Measurements from ENCODE around the gene AKAP9. TPM values are rescaled to one million over a fixed set of nuclear protein-coding genes. Genes with fewer than 3 reads are reported as not detected.

AKAP9 gene
- total RNA-seq, 6 donors from 2014 or later, result 61.0 to 224 (median 78.4) TPM

GRCh38 chr7:92149736-92150239, 209.1 kb downstream of the AKAP9 start:
- DNase-seq (no peak), ATAC-seq (ENCODE audit: low FRiP score in 2 of 2) (no peak)
- no peaks in the 10 kb centered on the region for H3K4me1 ChIP-seq
- H3K4me3 ChIP-seq, result no peak overlapping the region
- WGBS, 2 donors, result 96% methylated on average over 5 of the region's 5 CpGs
- no peaks in the 10 kb centered on the region for H3K36me3 ChIP-seq
- no peaks in the 10 kb centered on the region for H3K27me3 ChIP-seq
- no peaks in the 10 kb centered on the region for H3K9me3 ChIP-seq
- H3K27ac ChIP-seq, result no peak overlapping the region
- TF ChIP-seq EP300 (IDR thresholded peaks at IDR 0.05) (no peak), POLR2A (IDR thresholded peaks at IDR 0.05) (no peak), POLR2AphosphoS5 (IDR thresholded peaks at IDR 0.05) (no peak)
- TF ChIP-seq, protein P1, sequence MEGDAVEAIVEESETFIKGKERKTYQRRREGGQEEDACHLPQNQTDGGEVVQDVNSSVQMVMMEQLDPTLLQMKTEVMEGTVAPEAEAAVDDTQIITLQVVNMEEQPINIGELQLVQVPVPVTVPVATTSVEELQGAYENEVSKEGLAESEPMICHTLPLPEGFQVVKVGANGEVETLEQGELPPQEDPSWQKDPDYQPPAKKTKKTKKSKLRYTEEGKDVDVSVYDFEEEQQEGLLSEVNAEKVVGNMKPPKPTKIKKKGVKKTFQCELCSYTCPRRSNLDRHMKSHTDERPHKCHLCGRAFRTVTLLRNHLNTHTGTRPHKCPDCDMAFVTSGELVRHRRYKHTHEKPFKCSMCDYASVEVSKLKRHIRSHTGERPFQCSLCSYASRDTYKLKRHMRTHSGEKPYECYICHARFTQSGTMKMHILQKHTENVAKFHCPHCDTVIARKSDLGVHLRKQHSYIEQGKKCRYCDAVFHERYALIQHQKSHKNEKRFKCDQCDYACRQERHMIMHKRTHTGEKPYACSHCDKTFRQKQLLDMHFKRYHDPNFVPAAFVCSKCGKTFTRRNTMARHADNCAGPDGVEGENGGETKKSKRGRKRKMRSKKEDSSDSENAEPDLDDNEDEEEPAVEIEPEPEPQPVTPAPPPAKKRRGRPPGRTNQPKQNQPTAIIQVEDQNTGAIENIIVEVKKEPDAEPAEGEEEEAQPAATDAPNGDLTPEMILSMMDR (IDR thresholded peaks at IDR 0.05), result no peak

DNA sequence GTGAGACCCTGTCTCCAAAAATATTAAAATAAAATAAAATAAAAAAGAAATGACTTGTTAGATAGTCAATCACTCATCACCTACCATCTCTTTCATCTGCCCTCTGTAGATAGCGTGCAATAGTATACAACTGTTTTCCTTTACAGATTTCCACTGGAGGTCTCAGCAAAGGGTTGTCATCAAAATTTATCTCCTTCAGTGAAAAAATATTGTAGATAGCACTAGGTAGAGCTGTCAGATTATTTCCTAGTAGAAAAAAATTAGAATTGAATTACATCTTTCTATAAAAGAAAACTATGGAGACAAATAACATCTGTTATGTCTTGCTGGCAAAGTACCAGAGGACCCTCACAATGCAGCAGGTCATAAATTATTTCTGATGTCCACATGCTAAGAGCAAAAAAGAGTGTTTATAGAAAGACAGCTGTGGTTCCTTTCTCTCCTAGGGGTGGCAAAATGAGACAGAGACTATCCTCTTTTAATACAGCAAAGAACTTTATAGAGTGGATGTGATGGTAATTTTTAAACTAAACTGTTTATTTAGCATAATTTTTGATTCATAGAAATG, 209.9 kb downstream of the AKAP9 start:
- Histone ChIP-seq H3K27me3 (no peaks in the 10 kb centered on the region), H3K4me1 (no peaks in the 10 kb centered on the region), H3K36me3 (no peaks in the 10 kb centered on the region), H3K27ac (no peak overlapping the region), H3K4me3 (no peak overlapping the region), H3K9me3 (no peaks in the 10 kb centered on the region)
- DNase-seq, result no peak
- TF ChIP-seq POLR2AphosphoS5 (IDR thresholded peaks at IDR 0.05) (no peak), EP300 (IDR thresholded peaks at IDR 0.05) (no peak), POLR2A (IDR thresholded peaks at IDR 0.05) (no peak)
- TF ChIP-seq, protein P1 (IDR thresholded peaks at IDR 0.05), result no peak
- 64 to 67% methylated on average over 1 of the region's 1 CpG for WGBS, 2 donors
- ATAC-seq (ENCODE audit: low FRiP score in 2 of 2), result no peak

GRCh38 chr7:92155108-92155739, 214.6 kb downstream of the AKAP9 start:
- H3K36me3 ChIP-seq, result no peaks in the 10 kb centered on the region
- 100% methylated on average over 1 of the region's 1 CpG for WGBS, 2 donors
- ATAC-seq (ENCODE audit: low FRiP score in 2 of 2) (no peak), DNase-seq (no peak)
- TF ChIP-seq EP300 (IDR thresholded peaks at IDR 0.05) (no peak), POLR2AphosphoS5 (IDR thresholded peaks at IDR 0.05) (no peak), POLR2A (IDR thresholded peaks at IDR 0.05) (no peak)
- TF ChIP-seq, protein P1 (IDR thresholded peaks at IDR 0.05), result no peak
- H3K4me3 ChIP-seq, result no peak overlapping the region
- no peaks in the 10 kb centered on the region for H3K9me3 ChIP-seq
- no peaks in the 10 kb centered on the region for H3K27me3 ChIP-seq
- no peaks in the 10 kb centered on the region for H3K4me1 ChIP-seq
- no peak overlapping the region for H3K27ac ChIP-seq

DNA sequence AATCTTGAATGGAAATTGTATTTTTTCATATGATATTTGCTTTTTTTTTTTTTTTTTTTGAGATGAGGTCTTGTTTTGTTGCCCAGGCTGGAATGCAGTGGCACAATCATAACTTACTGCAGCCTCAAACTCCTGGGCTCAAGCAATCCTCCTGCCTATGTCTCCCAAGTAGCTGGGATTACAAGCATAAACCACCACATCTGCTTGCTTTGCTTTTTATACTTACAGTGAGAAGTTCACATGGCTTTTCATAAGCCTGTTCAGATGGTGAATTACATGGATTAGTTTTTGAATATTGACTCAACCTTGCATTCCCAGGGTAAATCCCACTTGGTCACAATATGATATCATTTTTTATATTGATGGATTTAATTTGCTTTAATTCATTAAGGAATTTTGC, 216.3 kb downstream of the AKAP9 start:
- H3K27me3 ChIP-seq, result no peaks in the 10 kb centered on the region
- TF ChIP-seq, protein P1 (IDR thresholded peaks at IDR 0.05), result no peak
- TF ChIP-seq POLR2A (IDR thresholded peaks at IDR 0.05) (no peak), EP300 (IDR thresholded peaks at IDR 0.05) (no peak), POLR2AphosphoS5 (IDR thresholded peaks at IDR 0.05) (no peak)

More for the DNA sequence above, 216.3 kb downstream of the AKAP9 start:
- ATAC-seq (ENCODE audit: low FRiP score in 2 of 2), result no peak
- no peaks in the 10 kb centered on the region for H3K4me1 ChIP-seq
- H3K9me3 ChIP-seq, result no peaks in the 10 kb centered on the region
- no peak for DNase-seq
- no peaks in the 10 kb centered on the region for H3K36me3 ChIP-seq
- H3K4me3 ChIP-seq, result no peak overlapping the region
- no peak overlapping the region for H3K27ac ChIP-seq

All from upper lobe of left lung (tissue), 6 donors.